ENCODE data around the gene TMEM121B. TPM values are rescaled to one million over a fixed set of nuclear protein-coding genes. Genes with fewer than 3 reads are reported as not detected.

Gene TMEM121B
- total and polyA plus RNA-seq, 9 donors = 0.12 to 1.1 (median 0.53) TPM

DNA sequence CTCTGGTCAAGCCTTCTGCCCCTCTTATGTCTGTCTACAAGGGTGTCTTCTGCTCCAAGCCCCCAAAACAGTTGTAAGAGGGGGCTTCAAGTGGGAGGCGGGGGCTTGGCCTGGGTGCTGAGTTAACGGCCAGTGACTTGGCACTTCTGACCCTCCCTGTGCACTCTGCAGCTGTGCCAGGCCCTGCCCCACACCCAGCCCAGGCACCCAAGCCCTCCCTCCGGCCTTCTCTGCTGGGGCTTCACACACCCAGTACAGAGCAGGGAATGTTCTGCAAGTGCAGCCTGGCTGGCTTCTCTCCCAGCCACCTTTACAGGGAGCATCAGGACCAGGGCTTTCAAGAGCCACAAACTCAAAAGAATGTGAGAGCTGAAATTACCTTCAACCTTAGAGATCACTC lies 3.8 kb downstream of the TMEM121B start:
- no peak for TF ChIP-seq POLR2A (IDR thresholded peaks at IDR 0.05)
- TF ChIP-seq, protein P1, sequence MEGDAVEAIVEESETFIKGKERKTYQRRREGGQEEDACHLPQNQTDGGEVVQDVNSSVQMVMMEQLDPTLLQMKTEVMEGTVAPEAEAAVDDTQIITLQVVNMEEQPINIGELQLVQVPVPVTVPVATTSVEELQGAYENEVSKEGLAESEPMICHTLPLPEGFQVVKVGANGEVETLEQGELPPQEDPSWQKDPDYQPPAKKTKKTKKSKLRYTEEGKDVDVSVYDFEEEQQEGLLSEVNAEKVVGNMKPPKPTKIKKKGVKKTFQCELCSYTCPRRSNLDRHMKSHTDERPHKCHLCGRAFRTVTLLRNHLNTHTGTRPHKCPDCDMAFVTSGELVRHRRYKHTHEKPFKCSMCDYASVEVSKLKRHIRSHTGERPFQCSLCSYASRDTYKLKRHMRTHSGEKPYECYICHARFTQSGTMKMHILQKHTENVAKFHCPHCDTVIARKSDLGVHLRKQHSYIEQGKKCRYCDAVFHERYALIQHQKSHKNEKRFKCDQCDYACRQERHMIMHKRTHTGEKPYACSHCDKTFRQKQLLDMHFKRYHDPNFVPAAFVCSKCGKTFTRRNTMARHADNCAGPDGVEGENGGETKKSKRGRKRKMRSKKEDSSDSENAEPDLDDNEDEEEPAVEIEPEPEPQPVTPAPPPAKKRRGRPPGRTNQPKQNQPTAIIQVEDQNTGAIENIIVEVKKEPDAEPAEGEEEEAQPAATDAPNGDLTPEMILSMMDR (IDR thresholded peaks at IDR 0.05) = no peak
- TF ChIP-seq EP300 (IDR thresholded peaks at IDR 0.05) = no peak
- Histone ChIP-seq H3K36me3 (no peaks in the 10 kb centered on the region), H3K4me3 (no peak overlapping the region), H3K27me3 (peaks cover 5% of the 10 kb centered on the region), H3K9me3 (no peaks in the 10 kb centered on the region), H3K4me1 (ENCODE audit: insufficient read depth) (peaks cover 7% of the 10 kb centered on the region), H3K27ac (no peak overlapping the region)
- intact Hi-C loops (cut with DNase I) = no loop called here
- no peak for DNase-seq
- WGBS, 3 donors = 58 to 71% (median 66%) methylated on average over 3 of the region's 3 CpGs

DNA sequence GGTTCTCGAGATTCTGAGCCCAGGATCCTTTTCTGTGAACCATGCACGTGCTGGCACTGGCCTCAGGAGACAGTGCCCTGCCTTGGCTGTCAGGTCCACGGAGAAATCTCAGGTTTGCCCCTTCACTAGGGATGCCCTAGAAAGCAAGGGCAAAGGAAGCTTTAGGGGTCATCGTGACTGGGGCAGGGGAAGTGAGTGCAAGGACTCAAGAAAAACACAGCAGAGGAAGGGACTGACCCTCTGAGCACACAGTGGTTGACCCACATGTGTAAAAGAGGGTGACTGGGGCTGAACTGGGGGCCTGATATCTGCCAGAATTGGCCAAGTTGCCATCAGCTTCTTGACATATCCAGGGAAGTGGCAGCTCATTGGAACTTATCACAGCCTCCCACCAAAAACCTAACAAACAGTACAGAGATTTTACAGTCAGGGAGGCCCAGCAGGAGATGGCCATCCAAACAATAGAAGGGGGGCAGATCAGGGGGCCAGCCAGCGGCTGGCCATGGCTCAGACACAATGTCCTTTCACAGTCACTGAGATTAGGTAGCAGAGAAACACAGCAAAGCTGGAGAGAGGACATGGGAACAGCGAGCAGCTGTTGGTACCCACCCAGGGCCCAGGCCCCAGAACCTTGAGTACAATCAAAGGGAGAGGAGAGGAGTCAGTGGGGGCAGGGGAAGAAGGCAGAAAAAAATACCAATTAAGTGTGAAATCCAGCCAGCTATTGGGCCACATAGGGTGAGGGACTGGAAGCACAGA lies 4.4 kb downstream of the TMEM121B start:
- H3K27ac ChIP-seq = no peak overlapping the region
- TF ChIP-seq, protein P1 (IDR thresholded peaks at IDR 0.05) = no peak
- TF ChIP-seq POLR2A (IDR thresholded peaks at IDR 0.05) (no peak), EP300 (IDR thresholded peaks at IDR 0.05) (no peak)
- no peak for DNase-seq
- peaks cover 7% of the 10 kb centered on the region for H3K4me1 ChIP-seq (ENCODE audit: insufficient read depth)
- intact Hi-C loops (cut with DNase I) = no loop called here
- H3K9me3 ChIP-seq = no peaks in the 10 kb centered on the region
- no peak overlapping the region for H3K4me3 ChIP-seq
- peaks cover under 1% of the 10 kb centered on the region for H3K27me3 ChIP-seq
- no peaks in the 10 kb centered on the region for H3K36me3 ChIP-seq
- WGBS, 3 donors = 47 to 55% (median 48%) methylated on average over 6 of the region's 6 CpGs

DNA sequence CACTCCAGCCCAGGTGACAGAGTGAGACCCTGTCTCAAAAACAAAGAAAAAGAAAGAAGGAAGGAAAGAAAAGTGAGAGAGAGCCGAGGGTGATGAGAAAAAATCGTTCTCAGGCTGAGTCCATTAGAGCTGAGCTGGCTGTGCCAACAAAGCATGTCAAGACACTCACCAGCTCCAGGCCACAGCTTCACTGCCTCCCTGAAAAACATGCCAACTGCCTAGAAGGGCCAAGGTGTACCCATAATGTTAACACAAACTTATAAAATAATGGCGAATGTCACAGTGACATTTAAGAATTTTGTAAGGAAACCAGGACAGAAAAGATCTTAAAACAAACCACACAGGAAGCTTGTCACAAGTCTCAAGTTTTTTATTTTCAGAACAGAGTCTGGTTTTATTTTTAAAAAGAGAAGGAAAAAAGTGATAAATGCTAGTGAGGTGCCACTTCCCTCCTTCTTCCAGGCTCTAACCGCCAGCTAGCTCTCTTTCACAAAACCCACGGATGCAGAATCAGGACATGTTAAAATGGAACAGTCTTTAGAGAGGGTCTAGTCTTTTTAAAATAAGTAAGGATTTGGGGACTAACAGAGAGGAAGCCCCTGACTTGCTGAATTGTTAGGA lies 5.1 kb downstream of the TMEM121B start:
- DNase-seq = no peak
- no peaks in the 10 kb centered on the region for H3K27me3 ChIP-seq
- no peaks in the 10 kb centered on the region for H3K36me3 ChIP-seq
- intact Hi-C loops (cut with DNase I) = no loop called here
- no peak overlapping the region for H3K4me3 ChIP-seq
- no peak overlapping the region for H3K27ac ChIP-seq
- H3K4me1 ChIP-seq (ENCODE audit: insufficient read depth) = peaks cover 2% of the 10 kb centered on the region
- H3K9me3 ChIP-seq = no peaks in the 10 kb centered on the region
- TF ChIP-seq, protein P1 (IDR thresholded peaks at IDR 0.05) = no peak
- TF ChIP-seq POLR2A (IDR thresholded peaks at IDR 0.05) (no peak), EP300 (IDR thresholded peaks at IDR 0.05) (no peak)
- 64 to 70% (median 66%) methylated on average over 5 of the region's 5 CpGs for WGBS, 3 donors

DNA sequence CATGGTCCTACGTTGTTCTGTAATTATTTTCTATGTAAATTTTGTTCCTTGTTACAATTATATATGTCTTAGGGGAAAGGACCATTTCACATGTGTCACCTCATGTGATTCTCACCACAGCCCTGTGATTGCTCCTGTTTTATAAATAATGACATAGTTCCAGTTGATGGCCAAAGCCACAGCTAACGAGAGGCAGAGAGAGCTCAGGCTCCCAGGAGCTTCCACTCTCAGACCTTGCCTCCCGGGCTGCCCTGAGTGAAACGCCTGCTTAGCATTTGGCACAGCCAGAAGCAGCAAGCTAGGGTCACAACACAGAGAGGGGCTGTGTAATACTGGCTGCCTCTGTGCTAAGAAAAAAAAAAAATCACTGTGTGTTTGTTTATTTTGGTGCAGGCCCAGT lies 5.9 kb downstream of the TMEM121B start:
- no peaks in the 10 kb centered on the region for H3K9me3 ChIP-seq
- no peak overlapping the region for H3K27ac ChIP-seq
- H3K36me3 ChIP-seq = no peaks in the 10 kb centered on the region
- no peaks in the 10 kb centered on the region for H3K4me1 ChIP-seq (ENCODE audit: insufficient read depth)
- WGBS, 3 donors = 35 to 52% (median 41%) methylated on average over 4 of the region's 4 CpGs
- DNase-seq = no peak
- H3K27me3 ChIP-seq = no peaks in the 10 kb centered on the region
- intact Hi-C loops (cut with DNase I) = no loop called here
- TF ChIP-seq, protein P1 (IDR thresholded peaks at IDR 0.05) = no peak
- no peak for TF ChIP-seq EP300 (IDR thresholded peaks at IDR 0.05)
- TF ChIP-seq POLR2A (IDR thresholded peaks at IDR 0.05) = no peak
- H3K4me3 ChIP-seq = no peak overlapping the region
